Activated CD8-positive, alpha-beta memory T cell treated with anti-CD3 and anti-CD28 coated beads, Interleukin-2, amount 50 U/mL, for 1 hour (primary cell): ENCODE measurements around the gene GRIK3.

Experiments used
- DNase-seq: peaks from one replicate; pipeline ENCODE4 v3.0.0-alpha.2; 2020; ENCODE audit errors: extremely low read depth

Gene GRIK3

GRCh38 chr1:36765785-36766300, 268.5 kb downstream of the GRIK3 start:
- DNase-seq, result no peak

- DNase-seq, result no peak
Measured at GRCh38 chr1:36764798-36765197, 269.5 kb downstream of the GRIK3 start.

- DNase-seq, result no peak
Measured at GRCh38 chr1:36763771-36764170, 270.5 kb downstream of the GRIK3 start.

- DNase-seq, result no peak
Measured at GRCh38 chr1:36762174-36762573, 272.1 kb downstream of the GRIK3 start.

GRCh38 chr1:36761113-36761512, 273.2 kb downstream of the GRIK3 start:
- no peak for DNase-seq

GRCh38 chr1:36760081-36760480, 274.2 kb downstream of the GRIK3 start:
- DNase-seq, result no peak

- DNase-seq, result no peak
Measured at GRCh38 chr1:36759355-36759754, 275.0 kb downstream of the GRIK3 start.

GRCh38 chr1:36755303-36756230, 278.7 kb downstream of the GRIK3 start:
- DNase-seq, result no peak

GRCh38 chr1:36754366-36754765, 279.9 kb downstream of the GRIK3 start:
- no peak for DNase-seq

GRCh38 chr1:36753451-36753850, 280.9 kb downstream of the GRIK3 start:
- no peak for DNase-seq

- DNase-seq, result no peak
Measured at GRCh38 chr1:36752891-36753361, 281.4 kb downstream of the GRIK3 start.

GRCh38 chr1:36752431-36752830, 281.9 kb downstream of the GRIK3 start:
- no peak for DNase-seq

- DNase-seq, result no peak
Measured at GRCh38 chr1:36751525-36751924, 282.8 kb downstream of the GRIK3 start.

- DNase-seq, result no peak
Measured at GRCh38 chr1:36748466-36748865, 285.8 kb downstream of the GRIK3 start.
